Parathyroid adenoma (tissue), 2 donors: ENCODE results near the gene SLX9.

Experiments used
- H2AFZ ChIP-seq: fragments of 300-600 bp; sonication (generic); one replicate; pipeline ENCODE4 v1.7.0; 2017; ENCODE audit warnings: antibody characterized with exemption, mild to moderate bottlenecking
- H3K27ac ChIP-seq: fragments of 300-600 bp; sonication (generic); one replicate; pipeline ENCODE4 v1.7.0; 2017
- H3K27me3 ChIP-seq: fragments of 300-600 bp; sonication (generic); one replicate; pipeline ENCODE4 v1.7.0; 2017; ENCODE audit warnings: low read length; ENCODE audit not compliant: control insufficient read depth, insufficient read depth
- H3K36me3 ChIP-seq: fragments of 300-600 bp; sonication (generic); one replicate; pipeline ENCODE4 v1.7.0; 2017; ENCODE audit warnings: low read length; ENCODE audit not compliant: control insufficient read depth, insufficient read depth
- H3K4me1 ChIP-seq: fragments of 300-600 bp; sonication (generic); one replicate; pipeline ENCODE4 v1.7.0; 2017; ENCODE audit warnings: control low read depth
- H3K4me2 ChIP-seq: fragments of 300-600 bp; sonication (generic); one replicate; pipeline ENCODE4 v1.7.0; 2017; ENCODE audit warnings: low read length
- H3K4me3 ChIP-seq: fragments of 300-600 bp; sonication (generic); one replicate; pipeline ENCODE4 v1.7.0; 2017; ENCODE audit warnings: low read depth, low read length
- H3K79me2 ChIP-seq: fragments of 300-600 bp; sonication (generic); one replicate; pipeline ENCODE4 v1.7.0; 2017; ENCODE audit warnings: control low read depth
- H3K9ac ChIP-seq: fragments of 300-600 bp; sonication (generic); one replicate; pipeline ENCODE4 v1.7.0; 2017; ENCODE audit warnings: mild to moderate bottlenecking
- H3K9me3 ChIP-seq: fragments of 300-600 bp; sonication (generic); one replicate; pipeline ENCODE4 v1.7.0; 2017; ENCODE audit warnings: low read length; ENCODE audit not compliant: control insufficient read depth
- TF ChIP-seq, protein P1 (sequence below): fragments of 300-600 bp; sonication (generic); IDR thresholded peaks from one replicate; pipeline ENCODE4 v1.7.0; 2017; ENCODE audit warnings: antibody characterized with exemption, mild to moderate bottlenecking
- donor health status: primary hyperparathyroidism.

SLX9 gene

DNA sequence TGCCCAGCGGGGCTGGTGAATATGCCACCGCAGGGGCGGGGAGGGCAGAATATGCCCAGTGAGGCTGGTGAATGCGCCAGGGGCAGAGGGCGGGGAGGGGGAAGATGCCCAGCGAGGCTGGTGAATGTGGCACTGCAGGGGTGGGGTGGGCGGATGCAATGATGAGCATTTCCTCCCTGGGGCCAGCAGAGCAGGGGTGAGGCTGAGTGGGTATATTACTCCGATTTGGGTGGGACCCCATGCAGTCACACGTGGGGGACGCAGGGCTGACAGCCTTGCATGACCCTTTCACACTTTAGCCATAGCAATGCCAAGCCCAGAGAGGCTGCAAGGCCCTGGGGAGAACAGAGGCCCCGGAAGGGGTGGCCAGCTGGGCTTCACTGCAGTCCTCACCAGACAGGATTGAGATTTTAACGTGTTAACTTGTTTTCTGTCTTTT lies 9.3 kb upstream of the SLX9 start:
- no peaks in the 10 kb centered on the region for H3K4me1 ChIP-seq
- peaks cover 9% of the 10 kb centered on the region for H3K27me3 ChIP-seq
- H3K79me2 ChIP-seq = no peaks in the 10 kb centered on the region
- no peaks in the 10 kb centered on the region for H3K36me3 ChIP-seq
- H3K9ac ChIP-seq = no peak overlapping the region
- H3K27ac ChIP-seq = no peak overlapping the region
- H3K9me3 ChIP-seq = no peaks in the 10 kb centered on the region
- no peak overlapping the region for H3K4me2 ChIP-seq
- H2AFZ ChIP-seq = no peak overlapping the region
- TF ChIP-seq, protein P1, sequence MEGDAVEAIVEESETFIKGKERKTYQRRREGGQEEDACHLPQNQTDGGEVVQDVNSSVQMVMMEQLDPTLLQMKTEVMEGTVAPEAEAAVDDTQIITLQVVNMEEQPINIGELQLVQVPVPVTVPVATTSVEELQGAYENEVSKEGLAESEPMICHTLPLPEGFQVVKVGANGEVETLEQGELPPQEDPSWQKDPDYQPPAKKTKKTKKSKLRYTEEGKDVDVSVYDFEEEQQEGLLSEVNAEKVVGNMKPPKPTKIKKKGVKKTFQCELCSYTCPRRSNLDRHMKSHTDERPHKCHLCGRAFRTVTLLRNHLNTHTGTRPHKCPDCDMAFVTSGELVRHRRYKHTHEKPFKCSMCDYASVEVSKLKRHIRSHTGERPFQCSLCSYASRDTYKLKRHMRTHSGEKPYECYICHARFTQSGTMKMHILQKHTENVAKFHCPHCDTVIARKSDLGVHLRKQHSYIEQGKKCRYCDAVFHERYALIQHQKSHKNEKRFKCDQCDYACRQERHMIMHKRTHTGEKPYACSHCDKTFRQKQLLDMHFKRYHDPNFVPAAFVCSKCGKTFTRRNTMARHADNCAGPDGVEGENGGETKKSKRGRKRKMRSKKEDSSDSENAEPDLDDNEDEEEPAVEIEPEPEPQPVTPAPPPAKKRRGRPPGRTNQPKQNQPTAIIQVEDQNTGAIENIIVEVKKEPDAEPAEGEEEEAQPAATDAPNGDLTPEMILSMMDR = no peak
- H3K4me3 ChIP-seq = no peak overlapping the region

DNA sequence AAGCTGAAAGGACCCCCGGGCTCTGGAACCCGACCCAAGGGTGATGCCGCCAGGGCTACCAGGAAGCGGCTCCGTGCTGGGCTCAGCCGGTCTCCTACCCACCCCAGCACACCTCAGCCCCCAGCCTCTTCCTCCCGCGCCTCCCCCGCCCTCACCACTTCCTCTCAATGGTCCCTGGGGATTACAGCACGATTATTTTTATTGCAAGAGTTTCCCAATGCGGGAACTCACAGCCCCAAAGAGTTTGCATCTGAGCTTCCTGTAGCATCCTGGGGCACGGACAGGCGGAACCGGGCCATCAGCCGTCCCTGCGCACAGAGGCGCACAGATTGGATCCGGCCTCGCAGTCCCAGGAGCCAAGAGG lies 8.7 kb upstream of the SLX9 start:
- TF ChIP-seq, protein P1 = no peak
- H3K9ac ChIP-seq = no peak overlapping the region
- H3K9me3 ChIP-seq = no peaks in the 10 kb centered on the region
- no peak overlapping the region for H3K4me2 ChIP-seq
- H2AFZ ChIP-seq = no peak overlapping the region
- no peaks in the 10 kb centered on the region for H3K4me1 ChIP-seq
- no peaks in the 10 kb centered on the region for H3K79me2 ChIP-seq
- H3K4me3 ChIP-seq = no peak overlapping the region
- peak overlapping the region; percentile 11 for H3K27ac ChIP-seq
- no peaks in the 10 kb centered on the region for H3K36me3 ChIP-seq
- H3K27me3 ChIP-seq = peaks cover 9% of the 10 kb centered on the region

DNA sequence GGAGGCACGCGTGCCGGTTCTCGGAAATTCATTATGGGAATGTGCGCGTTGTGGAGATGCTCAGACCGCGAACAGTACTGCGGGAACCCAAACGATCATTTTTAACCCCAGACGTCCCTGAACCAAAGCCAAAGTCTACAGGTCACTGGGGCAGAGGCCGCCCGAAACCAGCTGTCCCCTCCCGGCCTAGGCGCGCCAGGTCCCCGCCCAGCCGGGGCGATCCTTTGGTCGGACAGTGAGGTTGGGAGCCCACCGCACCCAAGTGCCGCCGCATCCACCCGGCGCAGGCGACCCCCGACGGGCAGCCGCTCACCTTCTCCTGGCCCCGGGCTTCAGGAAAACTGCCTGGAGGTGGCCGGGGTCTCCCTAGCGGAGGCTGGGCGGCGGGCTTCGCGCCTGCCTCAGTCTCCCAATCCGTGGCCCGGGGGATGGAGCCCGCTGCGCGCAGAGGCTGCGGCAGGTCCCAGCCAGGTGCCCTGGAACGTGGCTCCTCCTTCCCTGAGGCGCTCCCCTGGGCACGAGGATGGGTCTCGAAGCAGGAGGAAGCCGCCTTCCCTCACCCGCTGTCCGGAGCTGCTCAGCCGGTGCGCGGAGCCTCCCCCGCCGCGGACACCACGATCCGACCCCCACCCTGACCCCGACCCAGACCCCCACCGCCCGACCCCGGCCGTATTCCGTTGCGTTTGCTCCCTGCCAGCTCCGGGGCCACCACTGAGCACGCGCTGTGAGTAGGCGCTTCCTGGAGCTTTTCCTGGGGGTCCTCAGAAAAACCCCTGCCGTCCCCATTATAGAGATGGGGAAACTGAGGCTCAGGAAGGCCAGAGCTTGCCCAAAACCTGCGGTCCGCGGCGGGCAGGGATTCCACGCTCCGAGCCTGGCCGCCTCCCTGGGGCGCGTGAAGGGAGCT lies 8.1 kb upstream of the SLX9 start:
- Histone ChIP-seq H3K4me1 (no peaks in the 10 kb centered on the region), H3K4me3 (no peak overlapping the region), H3K36me3 (no peaks in the 10 kb centered on the region), H3K79me2 (no peaks in the 10 kb centered on the region), H3K27me3 (peaks cover 9% of the 10 kb centered on the region), H2AFZ (peak overlapping the region; percentile 28), H3K9me3 (no peaks in the 10 kb centered on the region), H3K9ac (no peak overlapping the region), H3K4me2 (peak overlapping the region; percentile 35), H3K27ac (peak overlapping the region; percentile 11)
- TF ChIP-seq, protein P1 = no peak

DNA sequence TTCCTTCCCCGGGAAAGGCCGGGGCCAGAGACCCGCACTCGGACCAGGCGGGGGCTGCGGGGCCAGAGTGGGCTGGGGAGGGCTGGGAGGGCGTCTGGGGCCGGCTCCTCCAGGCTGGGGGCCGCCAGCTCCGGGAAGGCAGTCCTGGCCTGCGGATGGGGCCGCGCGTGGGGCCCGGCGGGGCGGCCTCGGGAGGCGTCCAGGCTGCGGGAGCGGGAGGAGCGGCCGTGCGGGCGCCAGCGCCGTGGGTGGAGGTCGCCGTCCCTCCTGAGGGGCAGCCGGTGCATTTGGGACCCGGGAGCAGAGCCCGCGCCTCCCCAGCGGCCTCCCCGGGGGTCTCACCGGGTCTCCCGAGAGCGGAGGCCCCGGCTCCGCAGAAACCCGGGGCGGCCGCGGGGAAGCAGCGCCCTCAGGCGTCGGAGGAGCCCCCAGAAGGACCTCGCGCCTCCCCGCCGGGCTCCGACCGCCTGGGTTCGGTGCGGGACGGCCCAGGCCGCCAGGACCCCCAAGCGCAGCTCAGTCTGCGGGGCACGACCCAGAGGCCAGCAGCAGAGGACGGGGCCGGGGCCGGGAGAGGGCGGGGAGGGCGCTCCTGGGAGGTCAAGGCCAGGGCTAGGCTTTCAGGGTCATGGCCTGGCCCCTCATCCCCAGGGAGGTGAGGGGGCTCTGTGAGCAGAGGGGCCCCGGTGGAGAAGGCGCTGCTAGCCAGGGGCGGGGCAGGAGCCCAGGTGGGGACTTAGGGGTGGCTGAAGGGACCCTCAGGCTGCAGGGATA lies 7.2 kb upstream of the SLX9 start:
- TF ChIP-seq, protein P1 = peak; percentile 15
- Histone ChIP-seq H3K27me3 (peaks cover 9% of the 10 kb centered on the region), H3K9ac (no peak overlapping the region), H3K27ac (no peak overlapping the region), H3K4me3 (no peak overlapping the region), H3K36me3 (no peaks in the 10 kb centered on the region), H3K4me2 (peak overlapping the region; percentile 35), H2AFZ (no peak overlapping the region), H3K4me1 (no peaks in the 10 kb centered on the region), H3K79me2 (no peaks in the 10 kb centered on the region), H3K9me3 (no peaks in the 10 kb centered on the region)
